Smooth muscle cell (in vitro differentiated cells): ENCODE results near the gene FCN1. TPM values are rescaled to one million over a fixed set of nuclear protein-coding genes. Genes with fewer than 3 reads are reported as not detected.

Source experiments
- DNase-seq: peaks from one replicate; lab custom pipeline; 2025; ENCODE audit not compliant: unreplicated experiment; lab: John Stamatoyannopoulos, UW
- H2AFZ ChIP-seq: fragments of 200-600 bp; sonication (generic); 2 replicates; pipeline ENCODE4 v1.6.0; 2016; ENCODE audit warnings: antibody characterized with exemption, low read depth, mild to moderate bottlenecking
- H3F3A ChIP-seq: fragments of 200-600 bp; sonication (generic); 2 replicates; pipeline ENCODE4 v1.6.0; 2017; ENCODE audit warnings: antibody characterized with exemption, low read depth
- H3K27ac ChIP-seq: fragments of 200-600 bp; sonication (generic); 2 replicates; pipeline ENCODE4 v1.5.1; 2016; ENCODE audit warnings: low read depth, mild to moderate bottlenecking
- H3K27me3 ChIP-seq: fragments of 200-600 bp; sonication (generic); 2 replicates; pipeline ENCODE4 v1.6.1; 2016; ENCODE audit warnings: low read depth, mild to moderate bottlenecking
- H3K36me3 ChIP-seq: fragments of 200-600 bp; sonication (generic); 2 replicates; pipeline ENCODE4 v1.5.1; 2016; ENCODE audit warnings: low read depth
- H3K4me1 ChIP-seq: fragments of 200-600 bp; sonication (generic); 2 replicates; pipeline ENCODE4 v1.5.1; 2016; ENCODE audit warnings: low read depth
- H3K4me2 ChIP-seq: fragments of 200-600 bp; sonication (generic); 2 replicates; pipeline ENCODE4 v1.6.0; 2016; ENCODE audit warnings: mild to moderate bottlenecking
- H3K4me3 ChIP-seq: fragments of 200-600 bp; sonication (generic); 2 replicates; pipeline ENCODE4 v1.5.1; 2016; ENCODE audit warnings: mild to moderate bottlenecking
- H3K79me2 ChIP-seq: fragments of 200-600 bp; sonication (generic); 2 replicates; pipeline ENCODE4 v1.6.0; 2016; ENCODE audit warnings: low read depth, mild to moderate bottlenecking
- H3K9ac ChIP-seq: fragments of 200-600 bp; sonication (generic); 2 replicates; pipeline ENCODE4 v1.6.0; 2016; ENCODE audit warnings: low read depth
- H3K9me3 ChIP-seq: fragments of 200-600 bp; sonication (generic); replicated peaks from 2 replicates; pipeline ENCODE4 v1.5.1; 2016; ENCODE audit warnings: low read depth
- H4K20me1 ChIP-seq: fragments of 200-600 bp; sonication (generic); 2 replicates; pipeline ENCODE4 v1.6.0; 2016; ENCODE audit warnings: low read depth
- CTCF ChIP-seq: fragments of 200-600 bp; sonication (generic); IDR thresholded peaks from 2 replicates; pipeline ENCODE4 v1.5.1; 2017; ENCODE audit warnings: borderline replicate concordance, mild to moderate bottlenecking, antibody characterized with exemption; ENCODE audit not compliant: insufficient read depth, poor library complexity, severe bottlenecking
- WGBS: methylation state at CpG from one replicate; pipeline ENCODE4 v1.1.7; 2016; ENCODE audit warnings: low lambda C conversion rate; 5-methylcytosine and 5-hydroxymethylcytosine counted together
- polyA plus RNA-seq: library from polyadenylated mRNA; unstranded; fragments of >200 nt; fragmentation: Nextera tagmentation; extraction: Ambion mirVana; gene quantifications from 2 replicates; pipeline ENCODE4 v1.2.1, GENCODE V29; 2016
- total RNA-seq: library from RNA; depleted of rRNA; stranded (reverse); fragments of >200 nt; gene quantifications from 2 replicates; pipeline ENCODE4 v1.2.3, GENCODE V29; 2014

The FCN1 gene
- total and polyA plus RNA-seq, 2 experiments from 2014 or later: 0.13 TPM; not detected in 1

- Histone ChIP-seq H3K4me1 (no peaks in the 10 kb centered on the region), H3K4me2 (no peak overlapping the region), H3K27ac (no peak overlapping the region), H2AFZ (no peak overlapping the region), H3K36me3 (no peaks in the 10 kb centered on the region), H3K4me3 (no peak overlapping the region), H3K9ac (no peak overlapping the region), H3F3A (no peaks in the 10 kb centered on the region), H4K20me1 (no peaks in the 10 kb centered on the region), H3K9me3 (no peaks in the 10 kb centered on the region), H3K27me3 (no peaks in the 10 kb centered on the region), H3K79me2 (no peaks in the 10 kb centered on the region)
- 84% methylated on average over 15 of the region's 15 CpGs for WGBS
- no peak for TF ChIP-seq CTCF
- no peak for DNase-seq
Observed at GRCh38 chr9:134960701-134961181, 43.0 kb upstream of the FCN1 start.

GRCh38 chr9:134959971-134960310, 42.2 kb upstream of the FCN1 start:
- no peak for TF ChIP-seq CTCF
- Histone ChIP-seq H4K20me1 (no peaks in the 10 kb centered on the region), H3K79me2 (no peaks in the 10 kb centered on the region), H3K9ac (no peak overlapping the region), H2AFZ (no peak overlapping the region), H3K4me1 (no peaks in the 10 kb centered on the region), H3K36me3 (no peaks in the 10 kb centered on the region), H3F3A (no peaks in the 10 kb centered on the region), H3K27me3 (no peaks in the 10 kb centered on the region), H3K9me3 (no peaks in the 10 kb centered on the region), H3K27ac (no peak overlapping the region), H3K4me3 (no peak overlapping the region), H3K4me2 (no peak overlapping the region)
- no peak for DNase-seq
- 88% methylated on average over 9 of the region's 9 CpGs for WGBS

DNA sequence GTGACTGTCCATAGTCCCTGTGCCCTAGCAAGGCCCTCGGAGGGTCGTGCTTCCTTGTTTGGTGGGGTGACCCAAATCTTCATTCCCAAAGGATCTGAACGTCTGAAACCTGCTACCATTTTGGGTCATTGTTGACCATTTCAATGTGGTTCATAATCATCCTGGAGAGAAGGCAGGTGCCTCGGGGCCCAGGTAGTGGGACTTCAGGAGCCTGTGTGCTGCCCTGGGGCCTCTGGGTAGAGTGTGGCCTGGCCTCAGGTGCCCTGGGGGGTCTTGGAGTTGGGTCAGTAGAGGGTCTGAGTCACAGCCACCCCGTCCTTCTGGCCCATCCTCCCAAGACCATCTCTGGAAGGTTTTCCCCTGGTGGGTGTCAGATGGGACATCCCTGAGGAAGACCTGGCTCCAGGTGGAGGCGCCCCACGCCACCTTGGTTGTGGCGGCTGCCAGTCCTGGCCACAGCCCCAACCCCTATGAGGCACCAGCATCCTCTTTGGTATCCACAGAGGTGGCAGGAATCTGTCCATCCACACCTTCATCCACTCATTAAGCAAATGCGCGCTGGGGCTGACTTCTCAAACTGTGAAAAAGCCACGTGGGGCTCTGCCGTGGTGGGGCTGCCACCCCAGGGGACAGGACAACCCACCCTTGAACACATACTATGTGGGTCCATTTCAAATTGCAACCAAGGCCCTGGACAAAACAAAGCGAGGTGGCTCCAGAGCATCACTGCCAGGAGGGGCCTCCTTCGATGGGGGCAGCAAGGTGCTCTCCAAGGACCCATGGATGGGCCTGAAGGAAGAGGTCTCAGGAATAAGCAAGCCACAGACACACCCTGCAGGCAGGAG, 41.6 kb upstream of the FCN1 start:
- no peaks in the 10 kb centered on the region for H3K79me2 ChIP-seq
- no peak overlapping the region for H3K4me2 ChIP-seq
- H3K27ac ChIP-seq: no peak overlapping the region
- TF ChIP-seq CTCF: no peak
- no peaks in the 10 kb centered on the region for H3F3A ChIP-seq
- no peaks in the 10 kb centered on the region for H4K20me1 ChIP-seq
- no peak for DNase-seq
- H3K9ac ChIP-seq: no peak overlapping the region
- no peak overlapping the region for H3K4me3 ChIP-seq
- H3K4me1 ChIP-seq: no peaks in the 10 kb centered on the region
- no peaks in the 10 kb centered on the region for H3K27me3 ChIP-seq
- H3K9me3 ChIP-seq: no peaks in the 10 kb centered on the region
- WGBS: 95% methylated on average over 14 of the region's 14 CpGs
- no peaks in the 10 kb centered on the region for H3K36me3 ChIP-seq
- H2AFZ ChIP-seq: no peak overlapping the region

DNA sequence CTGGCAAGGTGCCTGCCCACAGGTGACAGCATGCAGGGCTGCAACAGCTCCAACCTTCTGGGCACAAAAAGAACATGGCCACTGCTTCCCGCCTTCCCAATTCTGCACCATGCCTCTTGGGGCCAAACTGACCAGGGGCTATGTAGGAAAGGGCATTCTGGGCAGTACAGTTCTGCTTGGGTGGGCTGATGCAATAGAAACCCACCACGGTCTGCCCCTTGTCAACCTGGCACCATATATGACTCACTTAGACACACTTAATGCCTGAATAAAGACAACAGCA, 40.2 kb upstream of the FCN1 start:
- no peak overlapping the region for H3K9ac ChIP-seq
- no peaks in the 10 kb centered on the region for H3F3A ChIP-seq
- whole genome bisulfite sequencing: 90% methylated on average over 2 of the region's 2 CpGs
- DNase-seq: no peak
- H3K27ac ChIP-seq: no peak overlapping the region
- H3K36me3 ChIP-seq: no peaks in the 10 kb centered on the region
- no peak overlapping the region for H3K4me3 ChIP-seq
- H3K27me3 ChIP-seq: no peaks in the 10 kb centered on the region
- H2AFZ ChIP-seq: no peak overlapping the region
- no peaks in the 10 kb centered on the region for H3K9me3 ChIP-seq
- H4K20me1 ChIP-seq: no peaks in the 10 kb centered on the region
- H3K79me2 ChIP-seq: no peaks in the 10 kb centered on the region
- no peak for TF ChIP-seq CTCF
- no peak overlapping the region for H3K4me2 ChIP-seq
- no peaks in the 10 kb centered on the region for H3K4me1 ChIP-seq
